Transverse colon (tissue), 4 donors: ENCODE data around the gene KCNK10. TPM values are rescaled to one million over a fixed set of nuclear protein-coding genes. Genes with fewer than 3 reads are reported as not detected.

ENCODE experiments used
- DNase-seq: peaks from one replicate; pipeline ENCODE4 v3.0.0-alpha.2; 2019
- H3K27ac ChIP-seq, 4 donors: fragments of 200-600 bp; sonication (generic); 2 replicates each; pipeline ENCODE4 v1.5.1; 2016 to 2018; ENCODE audit warnings: inconsistent platforms in 4 of 4
- H3K27me3 ChIP-seq: fragments of 200-600 bp; sonication (generic); 2 replicates; pipeline ENCODE4 v1.5.1; 2017; ENCODE audit warnings: inconsistent platforms
- H3K36me3 ChIP-seq, 4 donors: fragments of 200-600 bp; sonication (generic); 2 replicates each; pipeline ENCODE4 v1.5.1; 2017 to 2019; ENCODE audit warnings: inconsistent platforms in 4 of 4
- H3K4me1 ChIP-seq, 4 donors: fragments of 200-600 bp; sonication (generic); 2 replicates each; pipeline ENCODE4 v1.5.1; 2017 to 2020; ENCODE audit warnings: inconsistent platforms in 4 of 4
- H3K4me3 ChIP-seq, 4 donors: fragments of 200-600 bp; sonication (generic); 1 replicate in 1 of 4; 2 replicates in 3 of 4; pipeline versions ENCODE4 v1.5.1 to v1.6.1; 2017 to 2019; ENCODE audit warnings: inconsistent platforms in 4 of 4
- H3K9me3 ChIP-seq, 2 donors: fragments of 200-600 bp; sonication (generic); 2 replicates each; pipeline ENCODE4 v1.5.1; 2017 to 2019; ENCODE audit warnings: inconsistent platforms in 2 of 2
- CTCF ChIP-seq, 5 experiments: fragments of 200-600 bp in 3 of 5; fragments of 450-650 bp in 2 of 5; sonication (generic) in 3 of 5; IDR thresholded peaks; 1 replicate in 2 of 5; 2 replicates in 3 of 5; pipeline ENCODE4 v1.5.1; 2016 to 2017; ENCODE audit warnings: antibody characterized with exemption in 5 of 5, inconsistent platforms in 3 of 5, mild to moderate bottlenecking in 2 of 5, moderate library complexity in 1 of 5
- EP300 ChIP-seq: sonication (generic); formaldehyde crosslinking; IDR thresholded peaks from one replicate; pipeline ENCODE4 v1.6.1; 2017; ENCODE audit warnings: antibody characterized with exemption, low read depth
- POLR2A ChIP-seq: fragments of 450-650 bp; IDR thresholded peaks from one replicate; pipeline ENCODE4 v1.6.1; 2016; ENCODE audit warnings: antibody characterized with exemption, mild to moderate bottlenecking, moderate library complexity
- POLR2AphosphoS5 ChIP-seq, 3 donors: sonication (generic); formaldehyde crosslinking; IDR thresholded peaks; one replicate each; pipeline ENCODE4 v1.6.1; 2016; ENCODE audit warnings: antibody characterized with exemption in 3 of 3
- WGBS, 2 donors: methylation state at CpG; one replicate each; pipeline ENCODE4 v1.1.5; 2018; ENCODE audit warnings: low coverage in 1 of 2; 5-methylcytosine and 5-hydroxymethylcytosine counted together
- in situ Hi-C, 4 donors: fragments of 200-750 bp; cut with MboI; loops; one replicate each; pipeline versions ENCODE4 v1.15.0 to v1.15.1; 2017; ENCODE audit warnings: low sequenced_read_pairs in 3 of 4, low pct_ligation_motif_present in 1 of 4, low pct_unique_long_range_greater_than_20kb in 1 of 4
- intact Hi-C: fragments of 100-400 bp; cut with DNase I; formaldehyde crosslinking; loops from one replicate; pipeline ENCODE4 v1.15.1; 2023; ENCODE audit warnings: low total_unique reads
- total RNA-seq, 4 donors: library from RNA; depleted of rRNA; stranded (reverse); fragments of >200 nt; gene quantifications; one replicate each; pipeline ENCODE4 v1.1.0, GENCODE V29; 2016

KCNK10 gene
- total RNA-seq, 4 donors from 2014 or later, result 2.2 to 7.4 (median 3.2) TPM

DNA sequence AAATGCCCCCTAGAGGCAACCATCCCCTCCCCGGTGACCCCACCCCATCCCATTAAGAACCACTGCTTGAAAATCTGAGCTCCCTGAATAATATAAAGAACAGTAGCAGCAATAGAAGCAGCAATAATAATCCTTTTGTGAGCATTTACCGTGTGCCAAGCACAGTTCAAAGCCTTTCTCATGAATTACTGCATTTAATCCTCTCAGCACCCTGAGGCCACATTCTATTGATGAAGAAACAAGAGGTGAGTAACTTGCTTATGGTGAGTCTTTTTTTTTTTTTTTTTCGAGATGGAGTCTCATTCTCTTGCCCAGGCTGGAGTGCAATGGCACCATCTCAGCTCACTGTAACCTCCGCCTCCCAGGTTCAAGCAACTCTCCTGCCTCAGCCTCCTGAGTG lies 65.0 kb downstream of the KCNK10 start:
- no peak overlapping the region for H3K27ac ChIP-seq
- peaks cover 0 to 12% (median 4%) of the 10 kb centered on the region in 4 donors for H3K4me1 ChIP-seq
- 69 to 77% methylated on average over 4 of the region's 4 CpGs for WGBS, 2 donors
- H3K4me3 ChIP-seq, result no peak overlapping the region
- DNase-seq, result no peak
- TF ChIP-seq EP300 (no peak), CTCF (IDR thresholded peaks at IDR 0.05) (no peak), POLR2A (no peak), POLR2AphosphoS5 (IDR thresholded peaks at IDR 0.05) (no peak)
- in situ Hi-C loops (no loop called here), intact Hi-C loops (no loop called here)
- H3K9me3 ChIP-seq, result no peaks in the 10 kb centered on the region
- no peaks in the 10 kb centered on the region for H3K36me3 ChIP-seq
- H3K27me3 ChIP-seq, result no peaks in the 10 kb centered on the region

DNA sequence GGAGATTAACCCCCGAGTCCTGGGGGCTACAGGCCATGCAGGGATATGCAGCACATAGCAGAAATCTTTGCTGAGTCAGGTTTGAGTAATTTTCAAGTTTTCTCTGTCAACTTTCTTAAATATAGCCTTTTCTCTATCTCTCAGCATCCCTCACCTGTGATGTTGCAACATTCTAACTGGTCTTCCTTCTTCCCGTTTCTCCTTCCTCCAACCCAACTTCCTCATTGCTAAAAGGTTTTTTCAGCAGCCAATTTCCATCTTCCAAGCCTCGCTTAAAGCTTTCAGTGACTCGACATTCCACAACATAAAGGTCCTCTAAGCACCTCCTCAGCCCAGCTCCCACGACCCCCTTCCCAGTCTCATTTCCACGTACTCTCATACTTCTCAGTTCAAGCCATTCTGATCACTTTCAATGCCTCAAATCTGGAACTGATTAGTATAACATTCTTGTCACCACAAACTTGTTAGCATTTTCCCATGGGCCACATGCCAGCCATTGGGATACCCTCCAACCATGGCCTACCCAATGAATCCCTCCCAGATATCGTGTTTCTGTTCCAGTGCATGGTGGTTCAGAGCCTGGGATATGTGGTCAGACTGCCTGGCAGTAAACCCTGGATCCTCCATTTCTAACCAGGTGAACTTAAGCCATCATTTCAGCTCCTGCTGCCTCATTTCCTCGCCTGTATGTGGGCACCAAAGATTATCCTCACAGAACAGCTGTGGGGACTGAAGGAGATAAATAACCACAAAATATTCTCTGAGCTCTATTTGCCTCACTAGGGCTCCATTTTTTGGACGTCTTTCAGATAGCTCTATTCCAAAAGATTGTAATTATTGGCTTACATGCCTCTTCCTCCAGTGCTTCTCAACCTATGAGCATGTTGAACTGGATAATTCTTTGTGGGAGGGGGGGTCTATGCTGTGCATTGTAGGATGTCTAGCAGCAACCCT lies 65.8 kb downstream of the KCNK10 start:
- H3K4me3 ChIP-seq, result no peak overlapping the region
- no peak for DNase-seq
- no peaks in the 10 kb centered on the region for H3K9me3 ChIP-seq
- 44 to 62% methylated on average over 5 to 9 of the region's 9 CpGs for WGBS, 2 donors
- H3K36me3 ChIP-seq, result no peaks in the 10 kb centered on the region
- in situ Hi-C loops (no loop called here), intact Hi-C loops (no loop called here)
- TF ChIP-seq POLR2AphosphoS5 (IDR thresholded peaks at IDR 0.05), result no peak
- TF ChIP-seq CTCF (IDR thresholded peaks at IDR 0.05), result no peak
- no peak for TF ChIP-seq EP300
- no peak for TF ChIP-seq POLR2A
- H3K27ac ChIP-seq, result no peak overlapping the region
- H3K27me3 ChIP-seq, result no peaks in the 10 kb centered on the region
- peaks cover 0 to 12% (median 4%) of the 10 kb centered on the region in 4 donors for H3K4me1 ChIP-seq

GRCh38 chr14:88255798-88256197 lies 67.3 kb downstream of the KCNK10 start:
- H3K27ac ChIP-seq, result peak overlapping the region; percentile 41 to 65 (median 52)
- in situ Hi-C loops, result no loop called here
- H3K36me3 ChIP-seq, result no peaks in the 10 kb centered on the region
- H3K4me3 ChIP-seq, result no peak overlapping the region
- intact Hi-C loops, result no loop called here
- WGBS, 2 donors, result 43% methylated on average over 4 of the region's 4 CpGs; no CpG with 5 or more reads in 1 of the 2 donors
- H3K27me3 ChIP-seq, result no peaks in the 10 kb centered on the region
- DNase-seq, result no peak
- H3K9me3 ChIP-seq, result no peaks in the 10 kb centered on the region
- no peak for TF ChIP-seq POLR2AphosphoS5 (IDR thresholded peaks at IDR 0.05)
- peaks cover 0 to 12% (median 4%) of the 10 kb centered on the region in 4 donors for H3K4me1 ChIP-seq

DNA sequence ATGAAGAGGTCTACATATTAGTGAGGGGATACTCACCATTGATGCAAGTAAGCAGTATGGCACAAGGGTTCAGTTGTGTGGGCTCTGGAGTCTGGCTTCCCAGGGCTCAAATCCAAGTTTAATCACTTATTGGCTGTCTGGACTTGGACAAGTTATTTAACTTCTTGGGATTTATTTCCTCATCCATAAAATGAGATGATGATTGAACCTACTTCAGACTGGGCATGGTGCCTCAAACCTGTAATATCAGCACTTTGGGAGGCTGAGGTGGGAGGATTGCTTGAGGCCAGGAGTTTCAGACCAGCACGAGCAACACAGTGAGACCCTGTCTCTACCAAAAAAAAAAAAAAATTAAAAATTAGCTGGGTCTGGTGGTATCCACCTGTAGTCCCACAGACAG lies 67.9 kb downstream of the KCNK10 start:
- H3K27me3 ChIP-seq, result no peaks in the 10 kb centered on the region
- H3K4me3 ChIP-seq, result no peak overlapping the region
- TF ChIP-seq CTCF (IDR thresholded peaks at IDR 0.05) (no peak), EP300 (no peak), POLR2AphosphoS5 (IDR thresholded peaks at IDR 0.05) (no peak), POLR2A (no peak)
- intact Hi-C loops (no loop called here), in situ Hi-C loops (no loop called here)
- WGBS, 2 donors, result 36 to 46% methylated on average over 1 of the region's 1 CpG
- DNase-seq, result peak; percentile 26
- H3K36me3 ChIP-seq, result no peaks in the 10 kb centered on the region
- peak overlapping the region; percentile 41 to 65 (median 52) for H3K27ac ChIP-seq
- peaks cover 0 to 12% (median 4%) of the 10 kb centered on the region in 4 donors for H3K4me1 ChIP-seq
- no peaks in the 10 kb centered on the region for H3K9me3 ChIP-seq
